WTC11 (cell line): ENCODE measurements around the gene EHD4. TPM values are rescaled to one million over a fixed set of nuclear protein-coding genes. Genes with fewer than 3 reads are reported as not detected.

Source experiments
- ATAC-seq: fragments of 200-7000 bp; cut with Tn5 transposase; 2 replicates; pipeline ENCODE4 v1.10.0; 2021; ENCODE audit warnings: mild to moderate bottlenecking, moderate library complexity
- CTCF ChIA-PET: fragments of 300-600 bp; sonication (Branson Sonifier 250); formaldehyde crosslinking; loops from one replicate; lab custom pipeline; 2021; ENCODE audit warnings: antibody characterized with exemption; lab: Charles Lee
- POLR2A ChIA-PET: fragments of 350-600 bp; sonication (Branson Sonifier 250); formaldehyde crosslinking; loops from one replicate; lab custom pipeline; 2021; ENCODE audit warnings: antibody characterized with exemption; lab: Charles Lee
- DNase-seq: peaks from one replicate; pipeline ENCODE4 v3.0.0; 2021; ENCODE audit warnings: low spot score
- H3K27ac Mint-ChIP-seq: 2 replicates; pipeline ENCODE4 v1.8.0; 2021; ENCODE audit warnings: mixed read lengths
- H3K27me3 Mint-ChIP-seq: 2 replicates; pipeline ENCODE4 v1.8.0; 2021; ENCODE audit warnings: low read depth, mild to moderate bottlenecking, moderate library complexity, mixed read lengths
- H3K36me3 Mint-ChIP-seq: 2 replicates; pipeline ENCODE4 v1.8.0; 2021; ENCODE audit warnings: mixed read lengths
- H3K4me1 Mint-ChIP-seq: 2 replicates; pipeline ENCODE4 v1.8.0; 2022; ENCODE audit warnings: mixed read lengths
- H3K4me3 Mint-ChIP-seq: 2 replicates; pipeline ENCODE4 v1.8.0; 2021; ENCODE audit warnings: mild to moderate bottlenecking, moderate library complexity, mixed read lengths
- H3K9me3 Mint-ChIP-seq: 2 replicates; pipeline ENCODE4 v1.8.0; 2021; ENCODE audit warnings: mixed read lengths
- ATF1 ChIP-seq: sonication (generic); formaldehyde crosslinking; IDR thresholded peaks from 2 replicates; pipeline ENCODE4 v1.8.1; 2023; ENCODE audit warnings: mild to moderate bottlenecking, moderate library complexity, missing genetic modification reagents
- ATF2 ChIP-seq: sonication (generic); formaldehyde crosslinking; IDR thresholded peaks from 2 replicates; pipeline ENCODE4 v1.8.1; 2022; ENCODE audit warnings: low read depth, missing genetic modification reagents, borderline replicate concordance
- CBFB ChIP-seq: sonication (generic); formaldehyde crosslinking; IDR thresholded peaks from 2 replicates; pipeline ENCODE4 v1.8.1; 2022; ENCODE audit warnings: mild to moderate bottlenecking, low read depth, missing genetic modification reagents
- CREM ChIP-seq: sonication (generic); formaldehyde crosslinking; IDR thresholded peaks from 2 replicates; pipeline ENCODE4 v1.8.1; 2022; ENCODE audit warnings: mild to moderate bottlenecking, missing genetic modification reagents, moderate library complexity
- CTCF ChIP-seq: fragments of 200-600 bp; IDR thresholded peaks from 2 replicates; pipeline ENCODE4 v1.8.0; 2022; ENCODE audit warnings: antibody characterized with exemption
- E2F5 ChIP-seq: sonication (generic); formaldehyde crosslinking; IDR thresholded peaks from 2 replicates; pipeline ENCODE4 v1.8.1; 2022; ENCODE audit warnings: mild to moderate bottlenecking, moderate library complexity, missing genetic modification reagents
- ESRRA ChIP-seq: sonication (generic); formaldehyde crosslinking; IDR thresholded peaks from 2 replicates; pipeline ENCODE4 v1.8.1; 2022; ENCODE audit warnings: mild to moderate bottlenecking, missing genetic modification reagents, borderline replicate concordance
- ETV6 ChIP-seq: sonication (generic); formaldehyde crosslinking; IDR thresholded peaks from 2 replicates; pipeline ENCODE4 v1.8.1; 2022; ENCODE audit warnings: mild to moderate bottlenecking, missing genetic modification reagents
- JUN ChIP-seq: sonication (generic); formaldehyde crosslinking; IDR thresholded peaks from 2 replicates; pipeline ENCODE4 v1.8.0; 2023; ENCODE audit warnings: mild to moderate bottlenecking, missing genetic modification reagents
- KAT7 ChIP-seq: sonication (generic); formaldehyde crosslinking; IDR thresholded peaks from 2 replicates; pipeline ENCODE4 v1.8.1; 2023; ENCODE audit warnings: missing genetic modification reagents, mild to moderate bottlenecking, borderline replicate concordance
- MLX ChIP-seq: sonication (generic); formaldehyde crosslinking; IDR thresholded peaks from 2 replicates; pipeline ENCODE4 v1.8.1; 2023; ENCODE audit warnings: mild to moderate bottlenecking, missing genetic modification reagents, moderate library complexity
- MXD4 ChIP-seq: fragments of 250-450 bp; sonication (Bioruptor Pico); IDR thresholded peaks from 2 replicates; pipeline ENCODE4 v1.8.0; 2021; ENCODE audit warnings: mild to moderate bottlenecking, moderate library complexity, borderline replicate concordance
- NR1H2 ChIP-seq: sonication (generic); formaldehyde crosslinking; IDR thresholded peaks from 2 replicates; pipeline ENCODE4 v1.9.0; 2021; ENCODE audit warnings: mild to moderate bottlenecking, moderate library complexity, missing genetic modification reagents
- RELA ChIP-seq: sonication (generic); formaldehyde crosslinking; IDR thresholded peaks from 2 replicates; pipeline ENCODE4 v1.8.1; 2022; ENCODE audit warnings: missing genetic modification reagents, mild to moderate bottlenecking, borderline replicate concordance
- SOX15 ChIP-seq: fragments of 250-450 bp; sonication (Bioruptor Pico); IDR thresholded peaks from 2 replicates; pipeline ENCODE4 v1.9.0; 2021; ENCODE audit warnings: mild to moderate bottlenecking
- TEAD1 ChIP-seq: sonication (generic); formaldehyde crosslinking; IDR thresholded peaks from 2 replicates; pipeline ENCODE4 v1.8.0; 2022; ENCODE audit warnings: mild to moderate bottlenecking, missing genetic modification reagents
- TEAD4 ChIP-seq: sonication (generic); formaldehyde crosslinking; IDR thresholded peaks from 2 replicates; pipeline ENCODE4 v1.8.0; 2022; ENCODE audit warnings: mild to moderate bottlenecking, missing genetic modification reagents
- USF1 ChIP-seq: sonication (generic); formaldehyde crosslinking; IDR thresholded peaks from 2 replicates; pipeline ENCODE4 v1.8.0; 2022; ENCODE audit warnings: mild to moderate bottlenecking, missing genetic modification reagents
- ZBTB21 ChIP-seq: sonication (generic); formaldehyde crosslinking; IDR thresholded peaks from 2 replicates; pipeline ENCODE4 v1.8.1; 2023; ENCODE audit warnings: mild to moderate bottlenecking, missing genetic modification reagents, borderline replicate concordance
- ZNF121 ChIP-seq: sonication (generic); formaldehyde crosslinking; IDR thresholded peaks from 2 replicates; pipeline ENCODE4 v1.8.0; 2023; ENCODE audit warnings: missing genetic modification reagents
- ZNF396 ChIP-seq: fragments of 250-450 bp; sonication (Bioruptor Pico); IDR thresholded peaks from 2 replicates; pipeline ENCODE4 v1.8.0; 2021; ENCODE audit warnings: mild to moderate bottlenecking, moderate library complexity, borderline replicate concordance
- ZNF416 ChIP-seq: fragments of 250-450 bp; sonication (Bioruptor Pico); IDR thresholded peaks from 2 replicates; pipeline ENCODE4 v1.9.0; 2021; ENCODE audit warnings: mild to moderate bottlenecking, inconsistent platforms
- ZNF512 ChIP-seq: sonication (generic); formaldehyde crosslinking; IDR thresholded peaks from 2 replicates; pipeline ENCODE4 v1.8.1; 2022; ENCODE audit warnings: missing genetic modification reagents, borderline replicate concordance
- total RNA-seq: library from RNA; stranded (reverse); gene quantifications from 3 replicates; pipeline ENCODE4 v1.2.3, GENCODE V29; 2021

Gene EHD4
- total RNA-seq, 1 experiment from 2014 or later: 23.9 TPM

GRCh38 chr15:41987925-41988275, 15.5 kb upstream of the EHD4 start:
- Mint-ChIP-seq H3K4me1 (peaks cover 6% of the 10 kb centered on the region), H3K4me3 (no peak overlapping the region), H3K27me3 (no peaks in the 10 kb centered on the region), H3K36me3 (no peaks in the 10 kb centered on the region), H3K27ac (no peak overlapping the region), H3K9me3 (no peaks in the 10 kb centered on the region)
- ATAC-seq (no peak), DNase-seq (no peak)
- TF ChIP-seq KAT7 (CRISPR knock-in tag) (no peak), USF1 (CRISPR knock-in tag) (no peak), ZNF512 (CRISPR knock-in tag) (no peak), ETV6 (no peak), TEAD1 (CRISPR knock-in tag) (no peak), RELA (CRISPR knock-in tag) (no peak), SOX15 (CRISPR knock-in tag) (no peak), ESRRA (CRISPR knock-in tag) (no peak)
- CTCF ChIA-PET: interaction anchor here (0.5 to 7.5 kb wide), 8 partner anchors 10 to 1637 kb away, joined by 3 to 121 read pairs (median 16); partner anchors contain the start of gene EHD4
- POLR2A ChIA-PET: no interaction called here

GRCh38 chr15:41987246-41987924, 15.0 kb upstream of the EHD4 start:
- Mint-ChIP-seq H3K9me3 (no peaks in the 10 kb centered on the region), H3K27me3 (no peaks in the 10 kb centered on the region), H3K4me3 (no peak overlapping the region), H3K36me3 (no peaks in the 10 kb centered on the region), H3K27ac (no peak overlapping the region), H3K4me1 (peaks cover 6% of the 10 kb centered on the region)
- CTCF ChIA-PET: interaction anchor here (1.2 to 7.5 kb wide), 5 partner anchors 11 to 151 kb away, joined by 3 to 121 read pairs (median 30); partner anchors contain the start of gene EHD4
- DNase-seq: no peak
- POLR2A ChIA-PET: no interaction called here
- no peak for ATAC-seq
- TF ChIP-seq CBFB (CRISPR knock-in tag) (no peak), TEAD4 (CRISPR knock-in tag) (no peak), MXD4 (no peak), ZNF121 (CRISPR knock-in tag) (no peak), E2F5 (no peak), CREM (CRISPR knock-in tag) (no peak), ATF2 (CRISPR knock-in tag) (no peak)

- Mint-ChIP-seq H3K27ac (no peak overlapping the region), H3K4me3 (no peak overlapping the region), H3K4me1 (peaks cover 19% of the 10 kb centered on the region), H3K9me3 (no peaks in the 10 kb centered on the region), H3K36me3 (no peaks in the 10 kb centered on the region), H3K27me3 (no peaks in the 10 kb centered on the region; the same call in 1 of the 2 replicates)
- POLR2A ChIA-PET: no interaction called here
- ATAC-seq (no peak), DNase-seq (no peak)
- CTCF ChIA-PET: interaction anchor here (0.8 to 7.5 kb wide), 3 partner anchors 96 to 472 kb away, joined by 3 to 121 read pairs (median 6); no protein-coding TSS in a partner anchor
- TF ChIP-seq JUN (CRISPR knock-in tag) (no peak), CTCF (no peak), ETV6 (no peak), MLX (CRISPR knock-in tag) (no peak), ZNF416 (CRISPR knock-in tag) (no peak), ZBTB21 (no peak), ZNF396 (CRISPR knock-in tag) (no peak), NR1H2 (no peak), USF1 (CRISPR knock-in tag) (no peak), MXD4 (no peak), ATF1 (CRISPR knock-in tag) (no peak)
Measured at GRCh38 chr15:41985236-41986160, 13.1 kb upstream of the EHD4 start.
